GM12878 (cell line): ENCODE measurements around the gene MACROD2. TPM values are rescaled to one million over a fixed set of nuclear protein-coding genes. Genes with fewer than 3 reads are reported as not detected.

Experiments
- ATAC-seq: fragments of 200-7000 bp; cut with Tn5 transposase; 3 replicates; pipeline ENCODE4 v1.9.1; 2020; ENCODE audit warnings: mild to moderate bottlenecking, moderate library complexity
- BruUV-seq: library from RNA; stranded (reverse); fragments of 400-500 nt; replicated peaks from 2 replicates; lab custom pipeline; 2021; lab: Mats Ljungman, UMichigan
- CTCF ChIA-PET: fragments of 300-600 bp; sonication (Branson Sonifier 250); formaldehyde crosslinking; extraction: SDS; loops from one replicate; lab custom pipeline; 2021; ENCODE audit warnings: inconsistent platforms; lab: Yijun Ruan, JAX
- POLR2A ChIA-PET: fragments of 350-600 bp; formaldehyde crosslinking; extraction: SDS; loops from one replicate; lab custom pipeline; 2021; ENCODE audit warnings: inconsistent platforms; lab: Charles Lee
- RAD21 ChIA-PET: fragments of 300-600 bp; sonication (Branson Sonifier 250); formaldehyde crosslinking; loops from one replicate; lab custom pipeline; 2023; ENCODE audit warnings: antibody characterized with exemption; ENCODE audit not compliant: unreplicated experiment; lab: Charles Lee
- SMC1A ChIA-PET: fragments of 300-600 bp; sonication (Branson Sonifier 250); formaldehyde crosslinking; loops from one replicate; lab custom pipeline; 2023; ENCODE audit not compliant: unreplicated experiment, uncharacterized antibody; lab: Charles Lee
- DNase-seq: peaks from one replicate; pipeline ENCODE4 v3.0.0-alpha.2; 2011; ENCODE audit warnings: low read depth, low spot score
- FAIRE-seq: peaks from 3 replicates; lab custom pipeline; 2011; peaks lifted over from hg19 to GRCh38; lab: Jason Lieb, UNC
- H2AFZ ChIP-seq: 2 replicates; pipeline ENCODE4 v1.6.0; 2011; ENCODE audit warnings: low read depth, low read length, control low read depth; ENCODE audit not compliant: control insufficient read depth
- H3K27ac ChIP-seq: 2 replicates; pipeline ENCODE4 v1.5.1; 2011; ENCODE audit warnings: control low read depth; ENCODE audit not compliant: control insufficient read depth, insufficient read depth
- H3K27me3 ChIP-seq, 2 experiments: replicated peaks in 1 of 2; 2 replicates each; pipeline versions ENCODE4 v1.6.0 to v1.6.1; 2011; ENCODE audit warnings: low read length in 1 of 2; ENCODE audit not compliant: control insufficient read depth in 2 of 2, insufficient read depth in 2 of 2
- H3K36me3 ChIP-seq, 2 experiments: 2 replicates each; pipeline ENCODE4 v1.5.1; 2011; ENCODE audit warnings: low read length in 1 of 2; ENCODE audit not compliant: control insufficient read depth in 2 of 2, insufficient read depth in 2 of 2
- H3K4me1 ChIP-seq: 2 replicates; pipeline ENCODE4 v1.6.1; 2011; ENCODE audit warnings: mild to moderate bottlenecking, low read length, moderate library complexity, mixed read lengths; ENCODE audit not compliant: control insufficient read depth, insufficient read depth
- H3K4me2 ChIP-seq: 2 replicates; pipeline ENCODE4 v1.6.0; 2011; ENCODE audit warnings: control low read depth; ENCODE audit not compliant: control insufficient read depth, insufficient read depth
- H3K4me3 ChIP-seq: fragments of 200-600 bp; sonication (generic); 2 replicates; pipeline ENCODE4 v1.5.1; 2016
- H3K79me2 ChIP-seq: 2 replicates; pipeline ENCODE4 v1.6.0; 2011; ENCODE audit warnings: low read length; ENCODE audit not compliant: control insufficient read depth, insufficient read depth
- H3K9ac ChIP-seq: 2 replicates; pipeline ENCODE4 v1.8.0; 2011; ENCODE audit warnings: low read length, control low read depth, mixed read lengths; ENCODE audit not compliant: control insufficient read depth, insufficient read depth
- H3K9me3 ChIP-seq: replicated peaks from 3 replicates; pipeline ENCODE4 v1.5.1; 2011; ENCODE audit warnings: mild to moderate bottlenecking, low read length; ENCODE audit not compliant: control insufficient read depth, insufficient read depth
- H4K20me1 ChIP-seq: 2 replicates; pipeline ENCODE4 v1.6.0; 2011; ENCODE audit not compliant: control insufficient read depth, insufficient read depth
- IKZF2 ChIP-seq, 2 experiments: fragments of 450-650 bp; IDR thresholded peaks; 2 replicates each; pipeline ENCODE4 v1.6.1; 2017; ENCODE audit warnings: mild to moderate bottlenecking in 2 of 2, moderate library complexity in 2 of 2
- IRF4 ChIP-seq: IDR thresholded peaks from 2 replicates; pipeline ENCODE4 v1.6.1; 2011; ENCODE audit warnings: low read depth, low read length
- SIX5 ChIP-seq: IDR thresholded peaks from 2 replicates; pipeline ENCODE4 v1.6.1; 2011; ENCODE audit warnings: mild to moderate bottlenecking, low read depth, low read length, moderate library complexity; ENCODE audit not compliant: severe bottlenecking
- ZNF274 ChIP-seq: IDR thresholded peaks from one replicate; pipeline ENCODE4 v1.8.0; 2011; ENCODE audit not compliant: insufficient read length, insufficient read depth
- ZNF384 ChIP-seq: IDR thresholded peaks from 2 replicates; pipeline ENCODE4 v1.6.1; 2012; ENCODE audit warnings: low read depth, mild to moderate bottlenecking, low read length, improper control_type of control experiment, borderline replicate concordance
- in situ Hi-C: fragments of 300-500 bp; cut with MboI; formaldehyde crosslinking; loops from 9 replicates; pipeline ENCODE4 v1.14.3; 2018; ENCODE audit warnings: mixed read lengths
- intact Hi-C: fragments of 100-400 bp; cut with micrococcal nuclease; formaldehyde crosslinking; loops from one replicate; pipeline ENCODE4 v1.14.2; 2022; ENCODE audit not compliant: unreplicated experiment
- polyA plus RNA-seq, 11 experiments: library from polyadenylated mRNA; depleted of rRNA in 4 of 11; unstranded in 6 of 11; stranded (reverse) in 5 of 11; fragments of >200 nt; fragmentation: Nextera tagmentation in 4 of 11; fragmentation: Illumina TruSeq in 1 of 11; extraction: Ambion mirVana in 4 of 11; extraction: Trizol in 1 of 11; gene quantifications; 1 replicate in 1 of 11; 2 replicates in 10 of 11; pipeline versions ENCODE4 v1.2.1 to v1.2.3, GENCODE V29; 2011 to 2016; ENCODE audit warnings: inconsistent platforms in 2 of 11, missing spikeins in 2 of 11, low read depth in 1 of 11
- total RNA-seq, 4 experiments: library from RNA; depleted of rRNA in 3 of 4; stranded (reverse); fragments of >200 nt in 3 of 4; fragmentation: Illumina TruSeq in 1 of 4; extraction: Trizol in 1 of 4; gene quantifications; 2 replicates each; pipeline versions ENCODE4 v1.2.1 to v1.2.3, GENCODE V29; 2013 to 2021
- TF ChIP-seq, protein P1 (sequence below): IDR thresholded peaks from 2 replicates; pipeline ENCODE4 v1.6.1; 2011; ENCODE audit warnings: borderline replicate concordance, low read depth, mild to moderate bottlenecking, moderate library complexity, low read length; ENCODE audit not compliant: insufficient read depth, poor library complexity, severe bottlenecking
- TF ChIP-seq, protein P2 (sequence below): IDR thresholded peaks from 2 replicates; pipeline ENCODE4 v1.6.1; 2012; ENCODE audit warnings: mild to moderate bottlenecking, low read depth, low read length

Gene MACROD2
- total and polyA plus RNA-seq, 10 of the 15 experiments (the other 5 are each of a cell fraction or from before 2014, with no cell fraction given) = 1.1 to 21.5 (median 2.2) TPM

DNA sequence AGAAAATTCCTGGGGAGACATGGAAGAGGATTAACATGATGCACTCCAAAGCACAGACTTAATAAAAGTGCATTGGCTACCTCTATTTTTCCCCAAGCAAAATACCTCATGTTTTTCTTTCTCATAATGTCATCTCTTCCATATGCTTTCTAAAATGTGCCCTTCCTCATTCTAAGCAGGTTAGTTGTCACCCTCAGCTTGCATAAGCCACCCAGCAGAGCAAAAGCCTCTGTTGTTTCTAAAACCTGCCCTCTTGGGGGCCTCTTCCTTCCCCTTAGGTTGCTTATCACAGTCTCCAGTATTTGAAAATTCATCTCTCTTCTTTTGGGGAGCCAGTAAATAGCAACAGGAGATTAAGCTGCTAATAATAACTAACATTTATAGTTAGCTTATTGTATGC lies 525.7 kb downstream of the MACROD2 start:
- POLR2A ChIA-PET = no interaction called here
- in situ Hi-C loops = no loop called here
- no peak overlapping the region for H3K27ac ChIP-seq

More for the DNA sequence above, 525.7 kb downstream of the MACROD2 start:
- intact Hi-C loops = no loop called here
- CTCF ChIA-PET = no interaction called here
- SMC1A ChIA-PET = no interaction called here
- RAD21 ChIA-PET = no interaction called here
- no TSS peak for BruUV-seq
- Histone ChIP-seq H4K20me1 (no peaks in the 10 kb centered on the region), H3K9me3 (no peaks in the 10 kb centered on the region), H3K4me2 (no peak overlapping the region), H3K36me3 (no peaks in the 10 kb centered on the region), H3K79me2 (no peaks in the 10 kb centered on the region), H3K4me3 (no peak overlapping the region)
- ATAC-seq (no peak), DNase-seq (no peak)
- TF ChIP-seq, protein P1, sequence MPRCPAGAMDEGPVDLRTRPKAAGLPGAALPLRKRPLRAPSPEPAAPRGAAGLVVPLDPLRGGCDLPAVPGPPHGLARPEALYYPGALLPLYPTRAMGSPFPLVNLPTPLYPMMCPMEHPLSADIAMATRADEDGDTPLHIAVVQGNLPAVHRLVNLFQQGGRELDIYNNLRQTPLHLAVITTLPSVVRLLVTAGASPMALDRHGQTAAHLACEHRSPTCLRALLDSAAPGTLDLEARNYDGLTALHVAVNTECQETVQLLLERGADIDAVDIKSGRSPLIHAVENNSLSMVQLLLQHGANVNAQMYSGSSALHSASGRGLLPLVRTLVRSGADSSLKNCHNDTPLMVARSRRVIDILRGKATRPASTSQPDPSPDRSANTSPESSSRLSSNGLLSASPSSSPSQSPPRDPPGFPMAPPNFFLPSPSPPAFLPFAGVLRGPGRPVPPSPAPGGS = no peak
- no peak for TF ChIP-seq IKZF2 (IDR thresholded peaks at IDR 0.05)
- TF ChIP-seq, protein P2, sequence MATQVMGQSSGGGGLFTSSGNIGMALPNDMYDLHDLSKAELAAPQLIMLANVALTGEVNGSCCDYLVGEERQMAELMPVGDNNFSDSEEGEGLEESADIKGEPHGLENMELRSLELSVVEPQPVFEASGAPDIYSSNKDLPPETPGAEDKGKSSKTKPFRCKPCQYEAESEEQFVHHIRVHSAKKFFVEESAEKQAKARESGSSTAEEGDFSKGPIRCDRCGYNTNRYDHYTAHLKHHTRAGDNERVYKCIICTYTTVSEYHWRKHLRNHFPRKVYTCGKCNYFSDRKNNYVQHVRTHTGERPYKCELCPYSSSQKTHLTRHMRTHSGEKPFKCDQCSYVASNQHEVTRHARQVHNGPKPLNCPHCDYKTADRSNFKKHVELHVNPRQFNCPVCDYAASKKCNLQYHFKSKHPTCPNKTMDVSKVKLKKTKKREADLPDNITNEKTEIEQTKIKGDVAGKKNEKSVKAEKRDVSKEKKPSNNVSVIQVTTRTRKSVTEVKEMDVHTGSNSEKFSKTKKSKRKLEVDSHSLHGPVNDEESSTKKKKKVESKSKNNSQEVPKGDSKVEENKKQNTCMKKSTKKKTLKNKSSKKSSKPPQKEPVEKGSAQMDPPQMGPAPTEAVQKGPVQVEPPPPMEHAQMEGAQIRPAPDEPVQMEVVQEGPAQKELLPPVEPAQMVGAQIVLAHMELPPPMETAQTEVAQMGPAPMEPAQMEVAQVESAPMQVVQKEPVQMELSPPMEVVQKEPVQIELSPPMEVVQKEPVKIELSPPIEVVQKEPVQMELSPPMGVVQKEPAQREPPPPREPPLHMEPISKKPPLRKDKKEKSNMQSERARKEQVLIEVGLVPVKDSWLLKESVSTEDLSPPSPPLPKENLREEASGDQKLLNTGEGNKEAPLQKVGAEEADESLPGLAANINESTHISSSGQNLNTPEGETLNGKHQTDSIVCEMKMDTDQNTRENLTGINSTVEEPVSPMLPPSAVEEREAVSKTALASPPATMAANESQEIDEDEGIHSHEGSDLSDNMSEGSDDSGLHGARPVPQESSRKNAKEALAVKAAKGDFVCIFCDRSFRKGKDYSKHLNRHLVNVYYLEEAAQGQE = no peak
- TF ChIP-seq IRF4 = no peak
- no peak for TF ChIP-seq ZNF274
- TF ChIP-seq ZNF384 = no peak
- no peak for TF ChIP-seq SIX5
- TF ChIP-seq, all 136 proteins: peak for 0
- no peaks in the 10 kb centered on the region for H3K27me3 ChIP-seq
- H2AFZ ChIP-seq = no peak overlapping the region
- H3K9ac ChIP-seq = no peak overlapping the region
- FAIRE-seq = no peak
- H3K4me1 ChIP-seq = no peaks in the 10 kb centered on the region
